ENCODE measurements around the gene ZNF276. TPM values are rescaled to one million over a fixed set of nuclear protein-coding genes. Genes with fewer than 3 reads are reported as not detected.

ZNF276 gene
- total RNA-seq, 1 experiment from 2014 or later = 18.6 TPM

DNA sequence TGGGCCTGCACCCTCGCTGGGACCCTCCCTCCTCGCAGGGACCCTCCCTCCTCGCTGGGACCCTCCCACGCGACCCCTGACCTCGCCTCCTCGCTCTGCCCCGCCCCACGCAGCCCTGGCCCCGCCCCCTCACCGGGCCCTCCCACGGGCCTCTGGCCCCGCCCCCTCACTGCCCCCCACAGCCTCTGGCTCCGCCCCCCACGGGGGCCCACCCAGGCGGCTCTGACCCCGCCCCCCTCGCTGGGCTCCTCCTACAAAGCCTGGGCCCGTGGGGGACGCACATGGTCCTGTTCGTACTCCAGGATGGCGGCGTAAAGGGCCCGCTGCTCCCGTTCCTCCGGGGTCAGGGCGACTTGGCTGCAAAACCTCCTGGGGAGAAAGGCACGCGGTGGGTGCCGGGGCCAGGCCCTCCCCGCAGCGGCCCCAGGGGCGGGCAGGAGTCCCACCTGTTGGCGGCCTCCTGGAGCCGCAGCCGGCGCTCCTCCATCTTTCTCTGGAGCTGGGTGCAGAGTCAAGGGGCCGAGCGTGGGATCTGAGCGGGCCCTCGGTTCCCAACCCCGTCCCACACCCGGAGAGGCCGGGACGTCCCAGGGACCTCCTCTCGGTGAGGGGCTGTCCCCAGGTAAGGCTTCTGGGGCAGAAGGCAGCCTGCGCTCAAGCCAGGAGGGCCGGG lies 9.6 kb upstream of the ZNF276 start:
- H2AFZ ChIP-seq (ENCODE audit: low read length) = no peak overlapping the region
- Mint-ChIP-seq H3K27me3 (ENCODE audit: low read depth) (peaks cover 19% of the 10 kb centered on the region), H3K36me3 (ENCODE audit: insufficient read depth in 1 of 3, low read depth in 3 of 3) (peaks cover 12 to 32% (median 17%) of the 10 kb centered on the region in 3 experiments; a peak in 6 of 7 replicates), H3K4me3 (peak overlapping the region; percentile 82 to 86), H3K27ac (no peak overlapping the region), H3K9me3 (no peaks in the 10 kb centered on the region; a peak in 1 of 5 replicates), H3K4me1 (peaks cover 11 to 14% of the 10 kb centered on the region in 2 experiments)
- H3K23ac ChIP-seq (ENCODE audit: insufficient read length, low read depth, low read length) = no peak overlapping the region
- H3K79me2 ChIP-seq (ENCODE audit: insufficient read depth, low read length) = no peaks in the 10 kb centered on the region
- H3K4me1 ChIP-seq (ENCODE audit: insufficient read depth, low read length) = no peaks in the 10 kb centered on the region
- peak; percentile 68 for DNase-seq
- no peak overlapping the region for H2BK20ac ChIP-seq (ENCODE audit: low read depth, low read length, poor library complexity, severe bottlenecking)
- peak overlapping the region; percentile 67 for H3K18ac ChIP-seq (ENCODE audit: insufficient read length, low read depth, low read length)
- no peak overlapping the region for H3T11ph ChIP-seq (ENCODE audit: low read length)
- H3K27ac ChIP-seq (ENCODE audit: insufficient read length, low read depth, low read length) = no peak overlapping the region
- no peak overlapping the region for H3K56ac ChIP-seq (ENCODE audit: insufficient read length, low read depth, low read length)
- peak overlapping the region; percentile 47 for H3K9ac ChIP-seq (ENCODE audit: extremely low read depth, insufficient read length, low read length)
- H2AK5ac ChIP-seq (ENCODE audit: insufficient read length, low read length) = no peak overlapping the region
- no peak overlapping the region for H4K91ac ChIP-seq (ENCODE audit: insufficient read length, low read depth, low read length)
- H3K27me3 ChIP-seq (ENCODE audit: insufficient read depth, low read length) = no peaks in the 10 kb centered on the region
- no peak overlapping the region for H4K8ac ChIP-seq (replicated peaks; ENCODE audit: insufficient read length, low read depth, low read length)
- no peaks in the 10 kb centered on the region for H4K20me1 ChIP-seq (ENCODE audit: control insufficient read depth, insufficient read depth, insufficient read length)
- H3K79me1 ChIP-seq (ENCODE audit: insufficient read depth, low read depth, low read length, poor library complexity, severe bottlenecking) = no peaks in the 10 kb centered on the region
- no peak overlapping the region for H4K5ac ChIP-seq (ENCODE audit: insufficient read length, low read depth, low read length)
- no peak overlapping the region for H2BK5ac ChIP-seq (ENCODE audit: insufficient read length, low read length)
- no peak overlapping the region for H2BK120ac ChIP-seq (ENCODE audit: low read depth, low read length, poor library complexity, severe bottlenecking)
- H2BK12ac ChIP-seq (ENCODE audit: insufficient read length, low read depth, low read length) = no peak overlapping the region
- no CpG with 5 or more reads among the region's 48 CpGs for WGBS (ENCODE audit: extremely low coverage, insufficient read length, low lambda C conversion rate)
- no peaks in the 10 kb centered on the region for H3K9me3 ChIP-seq (ENCODE audit: control insufficient read depth, low read depth, low read length)
- no peak overlapping the region; the same call in 1 of the 2 replicates for H3K4ac ChIP-seq (ENCODE audit: low read depth, low read length)
- H3K23me2 ChIP-seq (ENCODE audit: insufficient read length, low read depth, low read length, poor library complexity, severe bottlenecking) = peaks cover 11% of the 10 kb centered on the region
- no peak overlapping the region; the same call in 1 of the 2 replicates for H2BK15ac ChIP-seq (ENCODE audit: low read depth, low read length)
- TF ChIP-seq, protein P1, sequence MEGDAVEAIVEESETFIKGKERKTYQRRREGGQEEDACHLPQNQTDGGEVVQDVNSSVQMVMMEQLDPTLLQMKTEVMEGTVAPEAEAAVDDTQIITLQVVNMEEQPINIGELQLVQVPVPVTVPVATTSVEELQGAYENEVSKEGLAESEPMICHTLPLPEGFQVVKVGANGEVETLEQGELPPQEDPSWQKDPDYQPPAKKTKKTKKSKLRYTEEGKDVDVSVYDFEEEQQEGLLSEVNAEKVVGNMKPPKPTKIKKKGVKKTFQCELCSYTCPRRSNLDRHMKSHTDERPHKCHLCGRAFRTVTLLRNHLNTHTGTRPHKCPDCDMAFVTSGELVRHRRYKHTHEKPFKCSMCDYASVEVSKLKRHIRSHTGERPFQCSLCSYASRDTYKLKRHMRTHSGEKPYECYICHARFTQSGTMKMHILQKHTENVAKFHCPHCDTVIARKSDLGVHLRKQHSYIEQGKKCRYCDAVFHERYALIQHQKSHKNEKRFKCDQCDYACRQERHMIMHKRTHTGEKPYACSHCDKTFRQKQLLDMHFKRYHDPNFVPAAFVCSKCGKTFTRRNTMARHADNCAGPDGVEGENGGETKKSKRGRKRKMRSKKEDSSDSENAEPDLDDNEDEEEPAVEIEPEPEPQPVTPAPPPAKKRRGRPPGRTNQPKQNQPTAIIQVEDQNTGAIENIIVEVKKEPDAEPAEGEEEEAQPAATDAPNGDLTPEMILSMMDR (conservative IDR thresholded peaks at IDR 0.05) = no peak
- H3K14ac ChIP-seq (ENCODE audit: insufficient read depth, low read length) = peak overlapping the region; percentile 92
- H3K4me2 ChIP-seq (ENCODE audit: insufficient read depth, insufficient read length, low read length) = peak overlapping the region; percentile 52

All from H9 (cell line).